GM19452 (cell line): ENCODE results near the gene TSPAN11.
"Not testable (repeated sequence)": the region's sequence is repeated elsewhere in the genome, so short reads cannot be mapped to it uniquely, and the experiment has no call there.

Source experiments
- ATAC-seq: cut with Tn5 transposase; IDR thresholded peaks from one replicate; pipeline ENCODE4 v1.9.1; 2021; ENCODE audit not compliant: unreplicated experiment

The TSPAN11 gene

GRCh38 chr12:31017535-31017934, 91.0 kb downstream of the TSPAN11 start:
- no peak for ATAC-seq

DNA sequence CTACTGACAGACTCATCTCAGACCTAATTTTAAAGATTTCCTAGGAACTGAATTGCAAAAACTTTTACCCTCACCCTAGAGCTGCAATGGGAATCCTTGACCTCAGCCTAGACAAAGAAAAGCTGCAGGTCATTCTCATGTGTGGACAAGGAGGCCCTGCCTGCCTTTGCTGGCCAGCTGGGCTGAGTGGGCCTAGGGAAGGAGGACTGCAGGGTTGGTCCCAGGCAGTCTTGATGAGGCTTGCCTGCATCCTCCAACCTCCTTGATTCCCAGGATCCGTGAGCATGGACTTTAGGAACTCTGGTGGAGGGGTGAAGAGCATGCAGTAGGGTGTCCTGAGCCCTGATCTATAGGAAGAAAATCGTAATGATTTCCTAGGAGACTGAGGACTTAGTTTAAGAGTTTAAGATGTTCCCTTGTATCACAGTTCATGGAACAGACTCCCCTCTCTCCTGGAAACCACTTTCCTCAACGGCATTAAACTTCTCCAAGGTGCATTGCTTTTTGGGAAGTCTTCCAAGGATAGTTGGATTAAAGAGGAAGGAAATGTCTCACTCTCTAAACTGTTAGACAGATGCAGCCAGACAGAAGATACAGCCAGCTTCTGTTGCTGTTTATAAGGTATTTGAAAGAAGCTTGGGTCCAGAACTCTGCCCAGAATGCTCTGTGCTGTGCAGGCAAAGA, 91.7 kb downstream of the TSPAN11 start:
- ATAC-seq = no peak

DNA sequence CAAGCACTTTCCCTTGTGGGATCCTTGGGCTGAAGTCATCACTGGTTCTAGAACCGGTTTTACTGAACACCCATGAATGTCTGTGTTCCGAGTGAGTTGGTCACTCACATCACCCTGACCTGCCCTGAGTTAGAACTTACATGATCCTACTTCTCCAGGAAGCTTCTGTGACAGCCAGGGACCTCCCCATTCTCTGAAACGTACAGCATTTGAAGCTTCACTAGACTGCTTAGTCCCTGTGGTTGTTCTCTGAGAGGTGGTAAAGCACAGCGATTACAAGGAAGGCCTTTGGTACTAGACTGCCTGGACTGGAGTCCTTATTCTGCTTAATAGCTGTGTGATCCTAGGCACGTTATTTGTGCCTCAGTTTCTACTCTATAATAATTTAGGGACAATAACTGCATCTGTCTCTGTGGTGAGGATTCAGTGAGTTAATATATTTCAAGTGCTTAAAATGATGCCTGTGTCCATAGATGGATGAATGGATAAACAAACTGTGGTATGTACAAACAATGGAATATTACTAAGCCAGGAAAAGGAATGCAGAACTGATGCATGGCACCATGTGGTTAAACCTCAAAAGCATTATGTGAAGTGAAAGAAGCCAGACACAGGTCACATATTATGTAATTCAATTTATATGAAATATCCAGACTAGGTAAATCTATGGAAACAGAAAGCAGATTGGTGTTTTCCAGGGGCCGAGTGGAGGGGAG, 92.4 kb downstream of the TSPAN11 start:
- no peak for ATAC-seq

GRCh38 chr12:31019561-31019960, 93.0 kb downstream of the TSPAN11 start:
- ATAC-seq = no peak

DNA sequence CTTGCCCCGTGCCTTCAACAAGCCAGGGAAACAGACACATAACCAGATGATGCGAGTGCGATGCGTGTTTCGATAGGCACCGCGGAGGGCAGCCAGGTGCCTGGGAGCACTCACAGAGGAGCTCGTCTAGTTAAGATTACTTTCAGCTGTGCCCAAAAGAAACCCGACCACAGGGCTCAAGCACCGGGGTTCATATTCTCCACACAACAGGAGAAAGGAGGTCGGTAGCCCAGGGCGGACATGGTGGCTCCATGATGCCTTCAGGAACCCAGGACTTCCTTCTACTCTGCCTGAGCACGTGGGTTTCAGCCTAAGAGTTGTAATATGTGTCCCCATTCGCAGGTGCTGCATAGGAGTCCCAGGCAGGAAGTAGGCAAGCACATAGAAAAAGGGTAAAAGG, 93.4 kb downstream of the TSPAN11 start:
- ATAC-seq = no peak

GRCh38 chr12:31020385-31021166, 94.0 kb downstream of the TSPAN11 start:
- ATAC-seq = no peak

- ATAC-seq = no peak
These were observed 94.6 kb downstream of the TSPAN11 start for GRCh38 chr12:31021181-31021580.

DNA sequence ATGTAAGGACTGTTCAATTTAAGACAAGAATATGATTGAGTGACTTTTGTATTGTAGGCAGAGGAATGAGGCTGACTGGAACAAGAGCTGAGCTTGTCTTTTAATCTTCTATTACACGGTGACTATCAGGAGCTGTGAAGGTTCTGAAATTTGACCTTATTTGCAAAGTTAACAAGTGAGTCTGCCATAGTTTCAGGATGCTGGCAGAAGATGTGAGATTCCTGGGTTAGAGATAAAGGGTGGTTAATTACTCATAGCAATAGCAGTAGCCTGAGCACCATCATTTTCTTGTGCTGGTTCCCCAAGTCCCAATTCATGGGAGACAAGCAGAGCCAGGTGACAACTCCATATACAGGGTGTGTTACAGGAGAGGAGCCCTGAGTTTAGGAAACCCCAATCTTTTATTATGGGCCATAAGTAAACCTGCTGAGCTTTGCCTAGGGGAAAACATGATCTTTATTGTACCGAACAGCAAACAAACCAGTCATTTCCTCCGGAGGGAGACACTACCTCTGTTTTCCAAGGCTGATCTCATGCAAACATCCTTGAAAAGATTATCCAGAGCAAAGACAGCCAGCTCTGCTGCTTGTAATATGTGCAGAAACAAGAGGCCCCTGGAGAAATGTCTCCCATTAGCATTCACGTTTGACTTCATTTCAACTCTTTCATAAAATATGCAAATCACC, 95.4 kb downstream of the TSPAN11 start:
- ATAC-seq = no peak

DNA sequence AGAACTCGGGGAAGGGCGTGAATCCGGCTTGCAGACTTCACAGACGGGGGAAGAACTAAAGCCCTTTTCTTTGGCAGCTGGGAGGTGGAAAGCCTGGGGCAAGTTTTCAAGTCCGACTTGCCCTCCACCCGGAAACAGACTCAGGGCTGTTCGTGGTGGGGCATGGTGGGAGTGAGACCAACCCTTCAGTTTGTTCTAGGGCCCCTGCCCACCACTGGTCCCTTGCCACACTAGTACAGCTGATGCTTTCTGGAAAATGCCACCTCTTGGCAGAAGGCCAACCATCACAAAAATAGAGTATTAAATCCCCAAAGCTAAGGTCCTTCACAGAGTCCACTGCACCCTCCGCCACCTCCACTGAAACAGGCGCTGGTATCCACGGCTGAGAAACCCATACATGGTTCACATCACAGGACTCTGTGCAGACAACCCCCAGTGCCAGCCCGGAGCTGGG, 96.8 kb downstream of the TSPAN11 start:
- ATAC-seq = no peak

DNA sequence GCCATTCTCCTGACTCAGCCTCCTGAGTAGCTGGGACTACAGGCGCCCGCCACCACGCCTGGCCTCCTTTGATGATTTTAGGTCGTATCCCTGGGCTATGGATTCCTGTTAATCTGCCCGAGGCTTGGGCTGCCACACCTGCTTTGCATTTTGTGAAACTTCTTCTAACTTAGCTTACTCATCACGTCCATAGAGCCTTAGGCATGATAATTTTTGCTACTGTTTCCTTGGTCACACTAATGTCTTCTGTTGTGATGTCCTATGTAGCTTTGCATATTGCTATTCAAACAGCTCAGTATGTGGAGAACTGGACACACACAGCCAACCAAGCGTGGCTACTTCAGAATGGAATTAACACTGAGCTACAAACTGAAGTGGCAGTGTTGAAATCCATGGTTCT, 99.7 kb downstream of the TSPAN11 start:
- no peak for ATAC-seq

DNA sequence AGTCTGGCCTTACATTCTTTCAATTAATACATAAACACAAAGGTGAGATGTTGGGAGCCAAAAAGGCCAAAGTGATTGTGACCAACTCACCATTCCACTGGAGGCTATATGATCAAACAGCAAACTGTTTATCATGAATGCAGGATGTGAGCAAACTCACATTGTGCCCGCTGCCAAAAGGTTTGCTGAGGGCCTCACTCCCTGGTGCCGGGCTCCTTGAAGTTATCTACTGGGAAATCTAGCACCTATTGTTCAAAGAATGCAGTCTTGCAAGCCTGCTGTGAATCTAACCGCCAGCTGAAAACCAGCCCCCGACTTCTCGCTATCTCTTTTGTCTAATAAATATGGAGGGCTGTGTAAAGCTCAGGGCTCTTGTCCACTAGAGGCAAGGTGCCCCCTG, 100.5 kb downstream of the TSPAN11 start:
- ATAC-seq = not testable (repeated sequence)

DNA sequence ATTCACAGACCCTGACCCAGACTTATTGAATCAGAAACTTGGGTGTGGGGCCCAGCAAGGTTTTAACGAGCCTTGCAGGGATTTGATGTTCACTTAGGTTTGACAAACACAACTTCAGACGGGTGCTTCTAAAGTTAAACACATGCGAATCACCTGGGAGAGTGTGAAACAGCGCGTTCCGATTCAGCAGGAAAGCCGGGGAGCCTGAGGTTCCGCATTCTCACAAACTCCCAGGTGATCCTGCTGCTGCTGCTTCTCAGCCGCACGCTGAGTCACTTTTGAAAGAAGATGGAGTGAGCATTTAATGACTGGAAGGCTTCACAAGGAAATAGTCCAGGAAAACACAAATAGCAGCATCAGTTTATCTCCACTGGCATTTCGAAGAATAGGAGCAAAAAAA, 102.9 kb downstream of the TSPAN11 start:
- no peak for ATAC-seq

- ATAC-seq = no peak
These were observed 103.5 kb downstream of the TSPAN11 start for GRCh38 chr12:31029916-31030562.

GRCh38 chr12:31031951-31032335, 105.4 kb downstream of the TSPAN11 start:
- ATAC-seq = no peak

GRCh38 chr12:31033146-31033545, 106.6 kb downstream of the TSPAN11 start:
- ATAC-seq = no peak

- no peak for ATAC-seq
These were observed 107.1 kb downstream of the TSPAN11 start for GRCh38 chr12:31033681-31034080.

DNA sequence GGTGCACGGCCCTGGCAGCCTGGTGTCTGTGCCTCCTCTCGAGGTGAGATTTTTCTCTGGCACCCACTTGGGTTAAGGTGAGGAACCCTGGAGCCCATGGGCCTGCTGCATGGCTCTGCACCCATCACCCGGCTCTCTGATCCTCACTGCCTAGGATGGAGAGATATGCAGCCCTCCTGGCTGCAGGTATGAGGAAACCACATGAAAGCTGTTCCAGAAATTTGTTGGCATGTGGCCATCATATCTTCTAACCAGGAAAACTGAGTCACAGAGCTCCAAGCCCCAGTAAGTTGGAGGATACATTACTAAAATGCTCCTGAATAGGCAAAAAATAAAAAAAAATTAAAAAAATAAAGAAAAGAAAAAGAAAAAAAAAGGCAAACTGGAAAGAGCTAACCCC, 107.8 kb downstream of the TSPAN11 start:
- no peak for ATAC-seq

- no peak for ATAC-seq
These were observed 108.7 kb downstream of the TSPAN11 start for GRCh38 chr12:31035226-31035625.

GRCh38 chr12:31035967-31036665, 109.6 kb downstream of the TSPAN11 start:
- ATAC-seq = no peak

DNA sequence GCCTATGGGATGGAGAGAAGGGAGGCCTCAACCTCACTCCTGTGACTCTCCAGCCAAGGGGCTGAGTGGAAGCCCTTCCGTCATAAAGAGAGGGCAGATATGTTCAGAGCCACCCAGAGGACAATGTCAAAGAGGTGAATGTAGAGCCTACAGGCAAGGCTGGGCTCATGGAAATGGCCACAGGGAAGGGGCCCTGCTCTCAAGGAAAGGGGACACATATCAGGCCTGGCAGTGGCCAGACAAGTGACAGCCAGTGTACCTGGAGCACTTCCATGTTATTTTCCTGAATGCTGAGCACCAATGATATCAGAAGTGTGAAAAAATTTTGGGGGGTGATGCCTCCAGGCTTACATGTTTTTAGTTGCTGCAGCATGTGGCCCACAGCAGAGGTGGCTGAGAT, 110.5 kb downstream of the TSPAN11 start:
- ATAC-seq = no peak
